Activated T-cell treated with anti-CD3 and anti-CD28 coated beads, Interleukin-2, amount 50 U/mL, for 72 hours (primary cell): ENCODE results near the gene CLDN20. TPM values are rescaled to one million over a fixed set of nuclear protein-coding genes. Genes with fewer than 3 reads are reported as not detected.
"Not testable (repeated sequence)": the region's sequence is repeated elsewhere in the genome, so short reads cannot be mapped to it uniquely, and the experiment has no call there.

ENCODE experiments used
- ATAC-seq, 2 donors: fragments of 150-1000 bp; cut with Tn5 transposase; replicated peaks in 1 of 2; 2 replicates each; pipeline ENCODE4 v1.10.0; 2021; ENCODE audit warnings: moderate library complexity in 2 of 2, mild to moderate bottlenecking in 1 of 2
- DNase-seq, 2 donors: peaks; one replicate each; pipeline ENCODE4 v3.0.0; 2021 to 2022; ENCODE audit warnings: mixed read lengths in 1 of 2
- H3K27ac Mint-ChIP-seq: one replicate; pipeline ENCODE4 v1.8.0; 2022; ENCODE audit warnings: mild to moderate bottlenecking, moderate library complexity, mixed read lengths
- H3K27me3 Mint-ChIP-seq: one replicate; pipeline ENCODE4 v1.8.0; 2022; ENCODE audit warnings: low read depth, mixed read lengths
- H3K36me3 Mint-ChIP-seq, 2 donors: one replicate each; pipeline ENCODE4 v1.8.0; 2022; ENCODE audit warnings: mixed read lengths in 2 of 2, mild to moderate bottlenecking in 1 of 2; ENCODE audit not compliant: insufficient read depth in 2 of 2
- H3K4me1 Mint-ChIP-seq: one replicate; pipeline ENCODE4 v1.8.0; 2022; ENCODE audit warnings: low read depth, mixed read lengths
- H3K4me3 Mint-ChIP-seq, 2 donors: one replicate each; pipeline ENCODE4 v1.8.0; 2022; ENCODE audit warnings: mild to moderate bottlenecking in 2 of 2, mixed read lengths in 2 of 2, moderate library complexity in 2 of 2
- H3K9me3 Mint-ChIP-seq, 2 donors: one replicate each; pipeline ENCODE4 v1.8.0; 2022; ENCODE audit warnings: mixed read lengths in 2 of 2
- total RNA-seq, 2 donors: library from RNA; stranded (reverse); gene quantifications; one replicate each; pipeline ENCODE4 v1.2.3, GENCODE V29; 2022

CLDN20 gene
- total RNA-seq, 2 donors from 2014 or later, result not detected

GRCh38 chr6:155264693-155265320 is 994 bp downstream of the CLDN20 start:
- peak overlapping the region; percentile 1 for H3K27ac Mint-ChIP-seq
- peaks cover 0 to 5% of the 10 kb centered on the region in 2 donors for H3K36me3 Mint-ChIP-seq
- H3K27me3 Mint-ChIP-seq, result no peaks in the 10 kb centered on the region
- no peak overlapping the region for H3K4me3 Mint-ChIP-seq
- peaks cover 21% of the 10 kb centered on the region for H3K4me1 Mint-ChIP-seq
- no peak for ATAC-seq
- no peak for DNase-seq
- no peaks in the 10 kb centered on the region for H3K9me3 Mint-ChIP-seq

GRCh38 chr6:155265843-155266535 is 2.2 kb downstream of the CLDN20 start:
- no peak for DNase-seq
- Mint-ChIP-seq H3K4me3 (no peak overlapping the region), H3K27ac (no peak overlapping the region), H3K27me3 (no peaks in the 10 kb centered on the region), H3K36me3 (peaks cover 0 to 9% of the 10 kb centered on the region in 2 donors), H3K4me1 (peaks cover 14% of the 10 kb centered on the region), H3K9me3 (no peaks in the 10 kb centered on the region)
- no peak for ATAC-seq

GRCh38 chr6:155267411-155267810 is 3.6 kb downstream of the CLDN20 start:
- ATAC-seq (no peak), DNase-seq (no peak)
- Mint-ChIP-seq H3K4me1 (no peaks in the 10 kb centered on the region), H3K9me3 (no peaks in the 10 kb centered on the region), H3K27me3 (no peaks in the 10 kb centered on the region), H3K36me3 (peaks cover 0 to 9% of the 10 kb centered on the region in 2 donors), H3K27ac (no peak overlapping the region), H3K4me3 (no peak overlapping the region)

- not testable (repeated sequence) for H3K27me3 Mint-ChIP-seq, DNase-seq, H3K4me3 Mint-ChIP-seq, H3K27ac Mint-ChIP-seq, H3K4me1 Mint-ChIP-seq, H3K36me3 Mint-ChIP-seq, H3K9me3 Mint-ChIP-seq
- ATAC-seq, result peak; percentile 37 to 39
These were observed 4.5 kb downstream of the CLDN20 start for GRCh38 chr6:155268088-155268867.

- H3K27ac Mint-ChIP-seq, result no peak overlapping the region
- H3K27me3 Mint-ChIP-seq, result no peaks in the 10 kb centered on the region
- DNase-seq (no peak), ATAC-seq (no peak)
- H3K36me3 Mint-ChIP-seq, result peaks cover 0 to 10% of the 10 kb centered on the region in 2 donors
- H3K9me3 Mint-ChIP-seq, result no peaks in the 10 kb centered on the region
- H3K4me1 Mint-ChIP-seq, result peaks cover 6% of the 10 kb centered on the region
- H3K4me3 Mint-ChIP-seq, result no peak overlapping the region
These were observed 6.0 kb downstream of the CLDN20 start for GRCh38 chr6:155269765-155270164.

GRCh38 chr6:155270561-155271091 is 6.8 kb downstream of the CLDN20 start:
- no peak for DNase-seq
- no peak overlapping the region for H3K27ac Mint-ChIP-seq
- no peaks in the 10 kb centered on the region for H3K9me3 Mint-ChIP-seq
- no peak overlapping the region for H3K4me3 Mint-ChIP-seq
- no peaks in the 10 kb centered on the region for H3K27me3 Mint-ChIP-seq
- H3K4me1 Mint-ChIP-seq, result peaks cover 6% of the 10 kb centered on the region
- H3K36me3 Mint-ChIP-seq, result peaks cover 0 to 8% of the 10 kb centered on the region in 2 donors
- ATAC-seq, result no peak

- H3K4me1 Mint-ChIP-seq, result peaks cover 6% of the 10 kb centered on the region
- ATAC-seq (no peak), DNase-seq (no peak)
- H3K27me3 Mint-ChIP-seq, result no peaks in the 10 kb centered on the region
- no peak overlapping the region for H3K27ac Mint-ChIP-seq
- peaks cover 3 to 8% of the 10 kb centered on the region in 2 donors for H3K36me3 Mint-ChIP-seq
- no peak overlapping the region for H3K4me3 Mint-ChIP-seq
- H3K9me3 Mint-ChIP-seq, result no peaks in the 10 kb centered on the region
These were observed 7.3 kb downstream of the CLDN20 start for GRCh38 chr6:155271145-155271544.

- Mint-ChIP-seq H3K27me3 (no peaks in the 10 kb centered on the region), H3K27ac (peak overlapping the region; percentile 30), H3K9me3 (no peaks in the 10 kb centered on the region), H3K4me3 (no peak overlapping the region), H3K36me3 (peaks cover 3 to 8% of the 10 kb centered on the region in 2 donors), H3K4me1 (peaks cover 6% of the 10 kb centered on the region)
- no peak for ATAC-seq
- DNase-seq, result no peak
These were observed 8.8 kb downstream of the CLDN20 start for GRCh38 chr6:155272353-155273232.

- Mint-ChIP-seq H3K27me3 (no peaks in the 10 kb centered on the region), H3K4me1 (peaks cover 6% of the 10 kb centered on the region), H3K9me3 (no peaks in the 10 kb centered on the region), H3K4me3 (no peak overlapping the region), H3K36me3 (peaks cover 3 to 10% of the 10 kb centered on the region in 2 donors), H3K27ac (no peak overlapping the region)
- no peak for ATAC-seq
- DNase-seq, result no peak
These were observed 9.6 kb downstream of the CLDN20 start for GRCh38 chr6:155273431-155273830.

GRCh38 chr6:155274106-155274505 is 10.3 kb downstream of the CLDN20 start:
- Mint-ChIP-seq H3K9me3 (no peaks in the 10 kb centered on the region), H3K4me1 (peaks cover 6% of the 10 kb centered on the region), H3K4me3 (no peak overlapping the region), H3K27ac (no peak overlapping the region), H3K27me3 (no peaks in the 10 kb centered on the region), H3K36me3 (peaks cover 3 to 10% of the 10 kb centered on the region in 2 donors)
- ATAC-seq, result no peak
- DNase-seq, result no peak

GRCh38 chr6:155274533-155274932 is 10.7 kb downstream of the CLDN20 start:
- no peak for ATAC-seq
- Mint-ChIP-seq H3K27me3 (no peaks in the 10 kb centered on the region), H3K36me3 (peaks cover 3 to 10% of the 10 kb centered on the region in 2 donors), H3K4me1 (peaks cover 6% of the 10 kb centered on the region), H3K4me3 (no peak overlapping the region), H3K27ac (no peak overlapping the region), H3K9me3 (no peaks in the 10 kb centered on the region)
- DNase-seq, result no peak

- peaks cover 6% of the 10 kb centered on the region in 2 donors for H3K36me3 Mint-ChIP-seq
- H3K9me3 Mint-ChIP-seq, result no peaks in the 10 kb centered on the region
- DNase-seq, result no peak
- H3K27ac Mint-ChIP-seq, result no peak overlapping the region
- H3K4me3 Mint-ChIP-seq, result no peak overlapping the region
- H3K27me3 Mint-ChIP-seq, result no peaks in the 10 kb centered on the region
- no peak for ATAC-seq
- peaks cover 6% of the 10 kb centered on the region for H3K4me1 Mint-ChIP-seq
These were observed 12.1 kb downstream of the CLDN20 start for GRCh38 chr6:155275808-155276480.
